ENCODE data around the gene NR4A1. TPM values are rescaled to one million over a fixed set of nuclear protein-coding genes. Genes with fewer than 3 reads are reported as not detected.

The NR4A1 gene
- total and polyA plus RNA-seq, 9 of the 15 experiments (the other 6 are each of a cell fraction or from before 2014, with no cell fraction given) = 0.07 to 4.7 (median 1.9) TPM; not detected in 1

DNA sequence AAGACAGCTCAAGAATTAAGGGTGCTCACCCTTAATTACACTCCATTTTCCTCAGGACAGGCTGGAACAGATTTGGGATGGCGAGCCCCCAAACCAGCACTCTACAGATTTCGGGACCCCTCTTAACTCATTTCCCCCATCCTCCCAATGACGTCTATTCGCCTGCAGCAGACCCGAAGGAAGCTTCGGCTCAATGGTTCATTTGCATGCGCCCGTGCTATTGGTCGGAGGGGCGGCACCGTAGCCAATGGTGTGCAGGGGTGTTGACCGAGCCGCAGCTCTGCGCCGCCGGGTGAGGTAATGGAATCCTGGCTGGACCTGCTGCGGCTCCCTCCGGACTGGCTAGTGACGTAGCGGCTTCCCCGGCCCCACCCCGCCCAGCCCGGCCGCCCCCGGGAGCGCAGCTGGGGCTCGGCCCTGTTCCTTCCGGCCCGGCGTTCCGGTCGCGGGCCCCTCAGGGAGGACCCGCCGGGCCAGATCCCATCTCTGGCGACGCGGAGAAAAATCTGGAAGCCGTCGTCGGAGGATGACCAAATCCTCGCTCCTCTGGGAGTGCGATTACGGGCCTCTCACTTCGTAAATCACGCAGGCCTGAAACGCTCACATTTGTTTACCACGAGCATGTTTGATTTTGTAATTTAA lies 18.3 kb upstream of the NR4A1 start (continued):
- TF ChIP-seq, protein P1, sequence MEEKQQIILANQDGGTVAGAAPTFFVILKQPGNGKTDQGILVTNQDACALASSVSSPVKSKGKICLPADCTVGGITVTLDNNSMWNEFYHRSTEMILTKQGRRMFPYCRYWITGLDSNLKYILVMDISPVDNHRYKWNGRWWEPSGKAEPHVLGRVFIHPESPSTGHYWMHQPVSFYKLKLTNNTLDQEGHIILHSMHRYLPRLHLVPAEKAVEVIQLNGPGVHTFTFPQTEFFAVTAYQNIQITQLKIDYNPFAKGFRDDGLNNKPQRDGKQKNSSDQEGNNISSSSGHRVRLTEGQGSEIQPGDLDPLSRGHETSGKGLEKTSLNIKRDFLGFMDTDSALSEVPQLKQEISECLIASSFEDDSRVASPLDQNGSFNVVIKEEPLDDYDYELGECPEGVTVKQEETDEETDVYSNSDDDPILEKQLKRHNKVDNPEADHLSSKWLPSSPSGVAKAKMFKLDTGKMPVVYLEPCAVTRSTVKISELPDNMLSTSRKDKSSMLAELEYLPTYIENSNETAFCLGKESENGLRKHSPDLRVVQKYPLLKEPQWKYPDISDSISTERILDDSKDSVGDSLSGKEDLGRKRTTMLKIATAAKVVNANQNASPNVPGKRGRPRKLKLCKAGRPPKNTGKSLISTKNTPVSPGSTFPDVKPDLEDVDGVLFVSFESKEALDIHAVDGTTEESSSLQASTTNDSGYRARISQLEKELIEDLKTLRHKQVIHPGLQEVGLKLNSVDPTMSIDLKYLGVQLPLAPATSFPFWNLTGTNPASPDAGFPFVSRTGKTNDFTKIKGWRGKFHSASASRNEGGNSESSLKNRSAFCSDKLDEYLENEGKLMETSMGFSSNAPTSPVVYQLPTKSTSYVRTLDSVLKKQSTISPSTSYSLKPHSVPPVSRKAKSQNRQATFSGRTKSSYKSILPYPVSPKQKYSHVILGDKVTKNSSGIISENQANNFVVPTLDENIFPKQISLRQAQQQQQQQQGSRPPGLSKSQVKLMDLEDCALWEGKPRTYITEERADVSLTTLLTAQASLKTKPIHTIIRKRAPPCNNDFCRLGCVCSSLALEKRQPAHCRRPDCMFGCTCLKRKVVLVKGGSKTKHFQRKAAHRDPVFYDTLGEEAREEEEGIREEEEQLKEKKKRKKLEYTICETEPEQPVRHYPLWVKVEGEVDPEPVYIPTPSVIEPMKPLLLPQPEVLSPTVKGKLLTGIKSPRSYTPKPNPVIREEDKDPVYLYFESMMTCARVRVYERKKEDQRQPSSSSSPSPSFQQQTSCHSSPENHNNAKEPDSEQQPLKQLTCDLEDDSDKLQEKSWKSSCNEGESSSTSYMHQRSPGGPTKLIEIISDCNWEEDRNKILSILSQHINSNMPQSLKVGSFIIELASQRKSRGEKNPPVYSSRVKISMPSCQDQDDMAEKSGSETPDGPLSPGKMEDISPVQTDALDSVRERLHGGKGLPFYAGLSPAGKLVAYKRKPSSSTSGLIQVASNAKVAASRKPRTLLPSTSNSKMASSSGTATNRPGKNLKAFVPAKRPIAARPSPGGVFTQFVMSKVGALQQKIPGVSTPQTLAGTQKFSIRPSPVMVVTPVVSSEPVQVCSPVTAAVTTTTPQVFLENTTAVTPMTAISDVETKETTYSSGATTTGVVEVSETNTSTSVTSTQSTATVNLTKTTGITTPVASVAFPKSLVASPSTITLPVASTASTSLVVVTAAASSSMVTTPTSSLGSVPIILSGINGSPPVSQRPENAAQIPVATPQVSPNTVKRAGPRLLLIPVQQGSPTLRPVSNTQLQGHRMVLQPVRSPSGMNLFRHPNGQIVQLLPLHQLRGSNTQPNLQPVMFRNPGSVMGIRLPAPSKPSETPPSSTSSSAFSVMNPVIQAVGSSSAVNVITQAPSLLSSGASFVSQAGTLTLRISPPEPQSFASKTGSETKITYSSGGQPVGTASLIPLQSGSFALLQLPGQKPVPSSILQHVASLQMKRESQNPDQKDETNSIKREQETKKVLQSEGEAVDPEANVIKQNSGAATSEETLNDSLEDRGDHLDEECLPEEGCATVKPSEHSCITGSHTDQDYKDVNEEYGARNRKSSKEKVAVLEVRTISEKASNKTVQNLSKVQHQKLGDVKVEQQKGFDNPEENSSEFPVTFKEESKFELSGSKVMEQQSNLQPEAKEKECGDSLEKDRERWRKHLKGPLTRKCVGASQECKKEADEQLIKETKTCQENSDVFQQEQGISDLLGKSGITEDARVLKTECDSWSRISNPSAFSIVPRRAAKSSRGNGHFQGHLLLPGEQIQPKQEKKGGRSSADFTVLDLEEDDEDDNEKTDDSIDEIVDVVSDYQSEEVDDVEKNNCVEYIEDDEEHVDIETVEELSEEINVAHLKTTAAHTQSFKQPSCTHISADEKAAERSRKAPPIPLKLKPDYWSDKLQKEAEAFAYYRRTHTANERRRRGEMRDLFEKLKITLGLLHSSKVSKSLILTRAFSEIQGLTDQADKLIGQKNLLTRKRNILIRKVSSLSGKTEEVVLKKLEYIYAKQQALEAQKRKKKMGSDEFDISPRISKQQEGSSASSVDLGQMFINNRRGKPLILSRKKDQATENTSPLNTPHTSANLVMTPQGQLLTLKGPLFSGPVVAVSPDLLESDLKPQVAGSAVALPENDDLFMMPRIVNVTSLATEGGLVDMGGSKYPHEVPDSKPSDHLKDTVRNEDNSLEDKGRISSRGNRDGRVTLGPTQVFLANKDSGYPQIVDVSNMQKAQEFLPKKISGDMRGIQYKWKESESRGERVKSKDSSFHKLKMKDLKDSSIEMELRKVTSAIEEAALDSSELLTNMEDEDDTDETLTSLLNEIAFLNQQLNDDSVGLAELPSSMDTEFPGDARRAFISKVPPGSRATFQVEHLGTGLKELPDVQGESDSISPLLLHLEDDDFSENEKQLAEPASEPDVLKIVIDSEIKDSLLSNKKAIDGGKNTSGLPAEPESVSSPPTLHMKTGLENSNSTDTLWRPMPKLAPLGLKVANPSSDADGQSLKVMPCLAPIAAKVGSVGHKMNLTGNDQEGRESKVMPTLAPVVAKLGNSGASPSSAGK (IDR thresholded peaks at IDR 0.05) = no peak; the same call in 1 of the 2 replicates
- TF ChIP-seq, protein P2, sequence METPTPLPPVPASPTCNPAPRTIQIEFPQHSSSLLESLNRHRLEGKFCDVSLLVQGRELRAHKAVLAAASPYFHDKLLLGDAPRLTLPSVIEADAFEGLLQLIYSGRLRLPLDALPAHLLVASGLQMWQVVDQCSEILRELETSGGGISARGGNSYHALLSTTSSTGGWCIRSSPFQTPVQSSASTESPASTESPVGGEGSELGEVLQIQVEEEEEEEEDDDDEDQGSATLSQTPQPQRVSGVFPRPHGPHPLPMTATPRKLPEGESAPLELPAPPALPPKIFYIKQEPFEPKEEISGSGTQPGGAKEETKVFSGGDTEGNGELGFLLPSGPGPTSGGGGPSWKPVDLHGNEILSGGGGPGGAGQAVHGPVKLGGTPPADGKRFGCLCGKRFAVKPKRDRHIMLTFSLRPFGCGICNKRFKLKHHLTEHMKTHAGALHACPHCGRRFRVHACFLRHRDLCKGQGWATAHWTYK (CRISPR knock-in tag; IDR thresholded peaks at IDR 0.05) = no peak
- TF ChIP-seq GTF2F1 (IDR thresholded peaks at IDR 0.05; ENCODE audit: low read depth, low read length) (no peak), ETS2 (tag; IDR thresholded peaks at IDR 0.05; ENCODE audit: borderline replicate concordance, poor library complexity, severe bottlenecking) (no peak), SIN3A (IDR thresholded peaks at IDR 0.05; ENCODE audit: borderline replicate concordance in 2 of 2, control insufficient read depth in 1 of 2, low read depth in 2 of 2, low read length in 2 of 2) (no peak), PTTG1 (tag; IDR thresholded peaks at IDR 0.05; ENCODE audit: low read depth) (no peak)
- TF ChIP-seq, protein P3, sequence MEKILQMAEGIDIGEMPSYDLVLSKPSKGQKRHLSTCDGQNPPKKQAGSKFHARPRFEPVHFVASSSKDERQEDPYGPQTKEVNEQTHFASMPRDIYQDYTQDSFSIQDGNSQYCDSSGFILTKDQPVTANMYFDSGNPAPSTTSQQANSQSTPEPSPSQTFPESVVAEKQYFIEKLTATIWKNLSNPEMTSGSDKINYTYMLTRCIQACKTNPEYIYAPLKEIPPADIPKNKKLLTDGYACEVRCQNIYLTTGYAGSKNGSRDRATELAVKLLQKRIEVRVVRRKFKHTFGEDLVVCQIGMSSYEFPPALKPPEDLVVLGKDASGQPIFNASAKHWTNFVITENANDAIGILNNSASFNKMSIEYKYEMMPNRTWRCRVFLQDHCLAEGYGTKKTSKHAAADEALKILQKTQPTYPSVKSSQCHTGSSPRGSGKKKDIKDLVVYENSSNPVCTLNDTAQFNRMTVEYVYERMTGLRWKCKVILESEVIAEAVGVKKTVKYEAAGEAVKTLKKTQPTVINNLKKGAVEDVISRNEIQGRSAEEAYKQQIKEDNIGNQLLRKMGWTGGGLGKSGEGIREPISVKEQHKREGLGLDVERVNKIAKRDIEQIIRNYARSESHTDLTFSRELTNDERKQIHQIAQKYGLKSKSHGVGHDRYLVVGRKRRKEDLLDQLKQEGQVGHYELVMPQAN (IDR thresholded peaks at IDR 0.05; ENCODE audit: borderline replicate concordance) = no peak
- TF ChIP-seq, protein P4, sequence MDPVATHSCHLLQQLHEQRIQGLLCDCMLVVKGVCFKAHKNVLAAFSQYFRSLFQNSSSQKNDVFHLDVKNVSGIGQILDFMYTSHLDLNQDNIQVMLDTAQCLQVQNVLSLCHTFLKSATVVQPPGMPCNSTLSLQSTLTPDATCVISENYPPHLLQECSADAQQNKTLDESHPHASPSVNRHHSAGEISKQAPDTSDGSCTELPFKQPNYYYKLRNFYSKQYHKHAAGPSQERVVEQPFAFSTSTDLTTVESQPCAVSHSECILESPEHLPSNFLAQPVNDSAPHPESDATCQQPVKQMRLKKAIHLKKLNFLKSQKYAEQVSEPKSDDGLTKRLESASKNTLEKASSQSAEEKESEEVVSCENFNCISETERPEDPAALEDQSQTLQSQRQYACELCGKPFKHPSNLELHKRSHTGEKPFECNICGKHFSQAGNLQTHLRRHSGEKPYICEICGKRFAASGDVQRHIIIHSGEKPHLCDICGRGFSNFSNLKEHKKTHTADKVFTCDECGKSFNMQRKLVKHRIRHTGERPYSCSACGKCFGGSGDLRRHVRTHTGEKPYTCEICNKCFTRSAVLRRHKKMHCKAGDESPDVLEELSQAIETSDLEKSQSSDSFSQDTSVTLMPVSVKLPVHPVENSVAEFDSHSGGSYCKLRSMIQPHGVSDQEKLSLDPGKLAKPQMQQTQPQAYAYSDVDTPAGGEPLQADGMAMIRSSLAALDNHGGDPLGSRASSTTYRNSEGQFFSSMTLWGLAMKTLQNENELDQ (CRISPR knock-in tag; IDR thresholded peaks at IDR 0.05; ENCODE audit: borderline replicate concordance) = no peak

Data from K562 (cell line).